RWPE2 (cell line): ENCODE results near the gene HSD17B8.

Experiments
- ATAC-seq: fragments of 200-7000 bp; cut with Tn5 transposase; 3 replicates; pipeline ENCODE4 v1.9.1; 2021; ENCODE audit warnings: low read depth
- DNase-seq: peaks from one replicate; pipeline ENCODE4 v3.0.0-alpha.2; 2020; ENCODE audit warnings: low spot score
- H3K27ac ChIP-seq: fragments of 450-650 bp; 2 replicates; pipeline ENCODE4 v1.5.1; 2017; ENCODE audit warnings: mild to moderate bottlenecking; ENCODE audit not compliant: poor library complexity, severe bottlenecking
- H3K27me3 ChIP-seq: fragments of 250-450 bp; sonication (Bioruptor Pico); 2 replicates; pipeline ENCODE4 v1.5.1; 2021; ENCODE audit warnings: mild to moderate bottlenecking, moderate library complexity; ENCODE audit not compliant: insufficient read depth, poor library complexity, severe bottlenecking
- H3K36me3 ChIP-seq: fragments of 250-450 bp; sonication (Bioruptor Pico); 2 replicates; pipeline ENCODE4 v1.5.1; 2020; ENCODE audit warnings: low read depth, mild to moderate bottlenecking, moderate library complexity
- H3K4me1 ChIP-seq: fragments of 250-450 bp; sonication (Bioruptor Pico); 2 replicates; pipeline ENCODE4 v1.5.1; 2021; ENCODE audit warnings: mild to moderate bottlenecking, moderate library complexity; ENCODE audit not compliant: insufficient read depth, poor library complexity, severe bottlenecking
- H3K4me3 ChIP-seq: fragments of 250-450 bp; sonication (Bioruptor Pico); 2 replicates; pipeline ENCODE4 v1.5.1; 2021; ENCODE audit warnings: mild to moderate bottlenecking, moderate library complexity; ENCODE audit not compliant: severe bottlenecking
- H3K9me3 ChIP-seq: fragments of 250-450 bp; sonication (Bioruptor Pico); 2 replicates; pipeline ENCODE4 v1.5.1; 2021; ENCODE audit warnings: mild to moderate bottlenecking, moderate library complexity; ENCODE audit not compliant: severe bottlenecking
- CTCF ChIP-seq: fragments of 450-650 bp; IDR thresholded peaks from one replicate; pipeline ENCODE4 v1.5.1; 2017; ENCODE audit warnings: mild to moderate bottlenecking, moderate library complexity; ENCODE audit not compliant: poor library complexity, severe bottlenecking

Gene HSD17B8

GRCh38 chr6:33189164-33189563, 15.3 kb upstream of the HSD17B8 start:
- no peak overlapping the region for H3K27ac ChIP-seq
- ATAC-seq (no peak), DNase-seq (no peak)
- no peak overlapping the region for H3K4me3 ChIP-seq
- H3K27me3 ChIP-seq: peaks cover 8% of the 10 kb centered on the region
- no peaks in the 10 kb centered on the region for H3K9me3 ChIP-seq
- no peak for TF ChIP-seq CTCF
- 0 out of 2 replicates have a peak, but pooled peaks cover 2% of the 10 kb centered on the region for H3K36me3 ChIP-seq
- H3K4me1 ChIP-seq: no peaks in the 10 kb centered on the region

- Histone ChIP-seq H3K27me3 (peaks cover 8% of the 10 kb centered on the region), H3K4me3 (no peak overlapping the region), H3K4me1 (no peaks in the 10 kb centered on the region), H3K36me3 (0 out of 2 replicates have a peak, but pooled peaks cover 6% of the 10 kb centered on the region), H3K9me3 (no peaks in the 10 kb centered on the region), H3K27ac (no peak overlapping the region)
- ATAC-seq (no peak), DNase-seq (no peak)
- no peak for TF ChIP-seq CTCF
Observed at GRCh38 chr6:33189625-33190448, 14.6 kb upstream of the HSD17B8 start.

- ATAC-seq: no peak
- Histone ChIP-seq H3K27me3 (peaks cover 8% of the 10 kb centered on the region), H3K4me1 (no peaks in the 10 kb centered on the region), H3K4me3 (no peak overlapping the region), H3K9me3 (no peaks in the 10 kb centered on the region), H3K27ac (no peak overlapping the region), H3K36me3 (peaks cover 11% of the 10 kb centered on the region)
- DNase-seq: no peak
- TF ChIP-seq CTCF: no peak
Observed at GRCh38 chr6:33190504-33191107, 13.8 kb upstream of the HSD17B8 start.

GRCh38 chr6:33191383-33192104, 12.9 kb upstream of the HSD17B8 start:
- peaks cover 8% of the 10 kb centered on the region for H3K27me3 ChIP-seq
- no peak for TF ChIP-seq CTCF
- peaks cover 20% of the 10 kb centered on the region for H3K36me3 ChIP-seq
- H3K9me3 ChIP-seq: no peaks in the 10 kb centered on the region
- H3K4me3 ChIP-seq: no peak overlapping the region
- no peak for ATAC-seq
- H3K27ac ChIP-seq: no peak overlapping the region
- no peak for DNase-seq
- H3K4me1 ChIP-seq: no peaks in the 10 kb centered on the region
